Activated CD4-positive, alpha-beta T cell treated with anti-CD3 and anti-CD28 coated beads for 4 hours (primary cell): ENCODE results near the gene IL17RC.
"Not testable (repeated sequence)": the region's sequence is repeated elsewhere in the genome, so short reads cannot be mapped to it uniquely, and the experiment has no call there.

Experiments used
- DNase-seq, 2 donors: peaks; one replicate each; pipeline ENCODE4 v3.0.0-alpha.2; 2020

IL17RC gene

GRCh38 chr3:9896755-9897407 is 20.0 kb upstream of the IL17RC start:
- DNase-seq: not testable (repeated sequence)

GRCh38 chr3:9897408-9898372 is 19.2 kb upstream of the IL17RC start:
- DNase-seq: no peak

- no peak for DNase-seq
Observed at GRCh38 chr3:9898467-9899241, 18.2 kb upstream of the IL17RC start.

GRCh38 chr3:9899289-9899791 is 17.6 kb upstream of the IL17RC start:
- no peak for DNase-seq

GRCh38 chr3:9900965-9901415 is 15.9 kb upstream of the IL17RC start:
- not testable (repeated sequence) for DNase-seq

GRCh38 chr3:9901967-9902366 is 14.9 kb upstream of the IL17RC start:
- DNase-seq: peak in 1 of 2 donors; percentile 35

- DNase-seq: no peak
Observed at GRCh38 chr3:9902372-9903237, 14.3 kb upstream of the IL17RC start, which contains the start of gene IL17RE. Gene IL17RE, plus strand, starts transcription at chr3:9902848. Its CDS starts 85 bp downstream, at chr3:9902933.

- no peak for DNase-seq
Observed at GRCh38 chr3:9903238-9903624, 13.7 kb upstream of the IL17RC start.

- no peak for DNase-seq
Observed at GRCh38 chr3:9903904-9904303, 13.0 kb upstream of the IL17RC start.

- DNase-seq: no peak
Observed at GRCh38 chr3:9906480-9906879, 10.4 kb upstream of the IL17RC start.

- no peak for DNase-seq
Observed at GRCh38 chr3:9908286-9908685, 8.6 kb upstream of the IL17RC start.

GRCh38 chr3:9909221-9910013 is 7.5 kb upstream of the IL17RC start:
- peak in 1 of 2 donors; percentile 36 for DNase-seq

GRCh38 chr3:9911863-9912262 is 5.0 kb upstream of the IL17RC start:
- DNase-seq: no peak

GRCh38 chr3:9912294-9912935 is 4.5 kb upstream of the IL17RC start:
- DNase-seq: peak in 1 of 2 donors; percentile 21

GRCh38 chr3:9913601-9914000 is 3.3 kb upstream of the IL17RC start:
- DNase-seq: no peak

- no peak for DNase-seq
Observed at GRCh38 chr3:9914011-9914410, 2.9 kb upstream of the IL17RC start.

- DNase-seq: no peak
Observed at GRCh38 chr3:9914559-9915253, 2.2 kb upstream of the IL17RC start.

GRCh38 chr3:9915254-9916141 is 1.4 kb upstream of the IL17RC start:
- DNase-seq: peak in 1 of 2 donors; percentile 30

GRCh38 chr3:9916346-9916733 is 558 bp upstream of the IL17RC start:
- DNase-seq: no peak
